KBM-7 (cell line): ENCODE data around the gene KAT6B.
"Not testable (repeated sequence)": the region's sequence is repeated elsewhere in the genome, so short reads cannot be mapped to it uniquely, and the experiment has no call there.

Experiments
- DNase-seq: peaks from one replicate; pipeline ENCODE4 v3.0.0-alpha.2; 2015
- in situ Hi-C: fragments of 300-500 bp; cut with MboI; formaldehyde crosslinking; loops from 2 replicates; pipeline ENCODE4 v1.14.3; 2020; ENCODE audit warnings: low sequenced_read_pairs, low pct_unique_long_range_greater_than_20kb, mixed read lengths

The KAT6B gene

DNA sequence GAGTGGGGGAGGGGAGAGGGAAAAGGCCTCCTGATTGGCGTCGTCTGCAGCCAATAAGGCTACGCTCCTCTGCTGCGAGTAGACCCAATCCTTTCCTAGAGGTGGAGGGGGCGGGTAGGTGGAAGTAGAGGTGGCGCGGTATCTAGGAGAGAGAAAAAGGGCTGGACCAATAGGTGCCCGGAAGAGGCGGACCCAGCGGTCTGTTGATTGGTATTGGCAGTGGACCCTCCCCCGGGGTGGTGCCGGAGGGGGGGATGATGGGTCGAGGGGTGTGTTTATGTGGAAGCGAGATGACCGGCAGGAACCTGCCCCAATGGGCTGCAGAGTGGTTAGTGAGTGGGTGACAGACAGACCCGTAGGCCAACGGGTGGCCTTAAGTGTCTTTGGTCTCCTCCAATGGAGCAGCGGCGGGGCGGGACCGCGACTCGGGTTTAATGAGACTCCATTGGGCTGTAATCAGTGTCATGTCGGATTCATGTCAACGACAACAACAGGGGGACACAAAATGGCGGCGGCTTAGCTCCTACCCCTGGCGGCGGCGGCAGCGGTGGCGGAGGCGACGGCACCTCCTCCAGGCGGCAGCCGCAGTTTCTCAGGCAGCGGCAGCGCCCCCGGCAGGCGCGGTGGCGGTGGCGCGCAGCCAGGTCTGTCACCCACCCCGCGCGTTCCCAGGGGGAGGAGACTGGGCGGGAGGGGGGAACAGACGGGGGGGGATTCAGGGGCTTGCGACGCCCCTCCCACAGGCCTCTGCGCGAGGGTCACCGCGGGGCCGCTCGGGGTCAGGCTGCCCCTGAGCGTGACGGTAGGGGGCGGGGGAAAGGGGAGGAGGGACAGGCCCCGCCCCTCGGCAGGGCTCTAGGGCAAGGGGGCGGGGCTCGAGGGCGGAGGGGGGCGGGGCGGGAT, at the start of gene KAT6B:
TSS of gene KAT6B (plus strand) at position 459 of the 903 bp plus-strand sequence. CDS start 16,258 bp downstream, outside the sequence.
- in situ Hi-C loops, result no loop called here
- DNase-seq, result peak; percentile 100

GRCh38 chr10:74778436-74779094, 47.8 kb upstream of the KAT6B start:
- DNase-seq, result no peak
- in situ Hi-C loops, result no loop called here

- in situ Hi-C loops, DNase-seq: not testable (repeated sequence)
Observed at GRCh38 chr10:74781870-74782269, 44.5 kb upstream of the KAT6B start.

DNA sequence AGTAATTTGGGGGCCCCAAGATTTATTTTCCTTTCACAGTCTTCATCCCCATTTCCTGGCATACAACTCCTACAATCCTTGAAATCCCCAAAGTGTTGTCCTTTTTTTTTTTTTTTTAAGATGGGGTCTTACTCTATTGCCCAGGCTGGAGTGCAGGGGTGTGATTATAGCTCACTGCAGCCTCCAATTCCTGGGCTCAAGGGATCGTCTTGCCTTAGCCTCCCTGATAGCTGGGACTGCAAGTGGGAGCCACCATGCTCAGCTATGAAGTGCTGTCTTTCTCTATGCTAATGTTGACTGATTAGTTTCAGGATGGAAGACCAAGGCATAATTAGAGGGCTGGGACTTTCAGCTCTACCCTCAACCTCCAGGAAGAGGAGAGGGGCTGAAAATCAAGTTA, 41.9 kb upstream of the KAT6B start:
- DNase-seq, result no peak
- in situ Hi-C loops, result no loop called here

- no peak for DNase-seq
Observed at GRCh38 chr10:74786126-74786525, 40.3 kb upstream of the KAT6B start.

DNA sequence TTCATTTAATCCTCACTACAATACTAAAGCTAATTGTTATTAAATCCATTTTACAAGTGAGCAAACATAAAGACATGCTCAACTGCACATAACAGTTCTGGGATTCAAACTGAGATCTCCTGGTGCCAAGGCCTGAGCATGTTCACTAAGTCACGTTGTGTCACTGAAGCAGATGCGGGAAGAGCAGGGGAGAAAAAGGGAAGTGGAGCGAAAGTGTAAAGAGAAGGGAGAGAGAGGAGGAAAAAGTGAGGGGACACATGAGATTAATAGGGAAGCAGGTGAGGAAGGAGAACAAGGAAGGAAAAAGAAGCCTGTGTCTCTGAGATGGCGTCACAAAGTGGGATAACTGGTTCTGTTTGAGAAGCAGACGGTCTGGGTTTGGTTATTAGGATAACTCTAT, 38.9 kb upstream of the KAT6B start:
- peak; percentile 60 for DNase-seq
- in situ Hi-C loops, result no loop called here

More at GRCh38 chr10:74786126-74786525, 40.3 kb upstream of the KAT6B start:
- in situ Hi-C loops, result no loop called here

GRCh38 chr10:74791979-74792378, 34.4 kb upstream of the KAT6B start:
- DNase-seq, in situ Hi-C loops: not testable (repeated sequence)

DNA sequence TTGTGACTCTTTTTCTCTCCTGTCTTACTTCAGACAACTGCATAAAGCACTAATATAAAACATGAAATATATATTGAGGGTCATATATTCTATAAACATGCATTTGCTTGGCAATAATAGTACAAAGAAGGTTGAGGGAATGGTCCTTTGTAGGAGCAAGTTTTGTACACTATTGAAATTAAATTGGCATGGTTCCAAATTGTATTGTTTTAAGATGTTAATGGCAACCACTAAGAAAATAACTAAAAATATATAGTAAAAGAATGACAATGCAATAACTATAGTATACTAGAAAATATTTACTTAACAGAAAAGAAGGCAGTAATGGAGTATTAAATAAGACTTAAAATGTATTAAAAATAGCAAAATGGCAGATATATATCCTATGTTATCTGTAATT, 33.7 kb upstream of the KAT6B start:
- in situ Hi-C loops, result no loop called here
- no peak for DNase-seq

DNA sequence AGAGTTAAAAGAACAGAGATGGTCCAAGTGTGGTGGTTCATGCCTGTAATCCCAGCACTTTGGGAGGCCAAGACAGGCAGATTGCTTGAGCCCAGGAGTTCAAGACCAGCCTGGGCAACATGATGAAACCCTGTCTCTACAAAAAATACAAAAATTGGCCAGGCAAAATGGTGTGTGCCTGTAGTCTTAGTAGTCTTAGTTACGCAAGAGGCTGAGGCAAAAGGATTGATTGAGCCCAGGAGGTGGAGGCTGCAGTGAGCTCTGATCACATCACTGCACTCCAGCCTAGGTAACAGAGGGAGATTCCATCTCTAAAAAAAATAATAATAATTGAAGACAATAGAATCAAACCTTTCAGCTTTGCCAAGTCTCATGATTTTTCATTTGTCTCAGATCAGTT, 33.2 kb upstream of the KAT6B start:
- in situ Hi-C loops, result not testable (repeated sequence)

DNA sequence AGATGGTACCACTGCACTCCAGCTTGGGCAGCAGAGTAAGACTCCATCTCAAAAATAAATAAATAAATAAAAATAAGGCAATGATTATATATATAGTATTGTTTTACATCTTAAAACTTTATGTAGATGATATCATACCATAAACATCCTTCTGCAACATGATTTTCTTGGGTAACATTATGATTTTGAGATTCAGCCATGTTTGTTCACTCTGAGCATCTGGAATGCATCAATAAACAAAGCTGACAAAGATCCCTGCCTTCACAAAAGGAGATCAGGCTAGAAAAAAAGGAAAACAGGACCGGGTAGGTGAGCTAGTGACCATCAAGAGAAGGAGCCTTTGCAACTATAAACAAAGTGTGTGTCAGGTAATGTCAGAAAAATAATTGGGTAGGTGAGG, 31.9 kb upstream of the KAT6B start:
- no peak for DNase-seq
- in situ Hi-C loops, result no loop called here

More for the DNA sequence above, 33.2 kb upstream of the KAT6B start:
- not testable (repeated sequence) for DNase-seq

GRCh38 chr10:74797550-74797949, 28.9 kb upstream of the KAT6B start:
- in situ Hi-C loops, result no loop called here
- no peak for DNase-seq

DNA sequence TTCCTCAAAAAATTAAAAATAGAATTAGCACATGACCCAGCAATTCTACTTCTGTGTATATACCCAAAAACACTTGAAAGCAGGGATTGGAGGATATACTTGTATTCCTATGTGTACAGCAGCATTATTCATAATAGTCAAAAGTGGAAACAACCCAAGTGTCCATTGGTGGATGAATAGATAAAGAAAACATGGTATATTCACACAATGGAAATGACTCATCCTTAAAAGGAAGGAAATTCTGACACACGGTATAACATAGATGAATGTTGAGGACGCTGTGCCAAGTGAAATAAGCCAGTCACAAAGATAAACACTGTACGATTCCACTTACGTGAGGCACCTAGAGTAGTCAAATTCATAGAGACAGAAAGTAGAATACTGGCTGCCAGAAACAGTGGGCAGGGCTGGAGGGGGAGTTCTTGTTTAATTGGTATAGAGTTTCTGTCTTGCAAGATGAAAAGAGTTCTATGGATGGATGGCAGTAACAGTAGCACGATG, 26.6 kb upstream of the KAT6B start:
- peak; percentile 68 for DNase-seq
- in situ Hi-C loops, result no loop called here

- DNase-seq, result no peak
- in situ Hi-C loops, result no loop called here
Observed at GRCh38 chr10:74801447-74801846, 25.0 kb upstream of the KAT6B start.

- no peak for DNase-seq
- in situ Hi-C loops, result no loop called here
Observed at GRCh38 chr10:74808501-74808900, 17.9 kb upstream of the KAT6B start.

DNA sequence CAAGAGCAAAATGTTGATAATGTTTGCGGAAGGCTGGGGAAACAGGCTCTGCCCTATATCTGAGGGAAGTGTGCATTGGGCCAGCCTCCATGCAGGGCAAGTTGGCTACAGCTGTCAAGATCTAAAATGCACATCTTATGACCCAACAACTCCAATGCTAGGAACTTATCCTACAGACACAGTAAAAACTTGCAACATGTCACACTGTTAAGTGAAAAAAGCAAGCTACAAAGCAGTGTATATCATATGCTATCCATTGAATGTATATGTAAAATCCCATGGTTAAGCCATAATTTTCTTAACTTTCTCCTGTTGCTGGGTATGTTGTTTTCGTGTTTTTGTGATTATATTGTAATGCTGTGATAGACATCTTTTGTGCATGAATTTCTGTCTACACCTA, 16.3 kb upstream of the KAT6B start:
- in situ Hi-C loops, result no loop called here
- DNase-seq, result no peak

DNA sequence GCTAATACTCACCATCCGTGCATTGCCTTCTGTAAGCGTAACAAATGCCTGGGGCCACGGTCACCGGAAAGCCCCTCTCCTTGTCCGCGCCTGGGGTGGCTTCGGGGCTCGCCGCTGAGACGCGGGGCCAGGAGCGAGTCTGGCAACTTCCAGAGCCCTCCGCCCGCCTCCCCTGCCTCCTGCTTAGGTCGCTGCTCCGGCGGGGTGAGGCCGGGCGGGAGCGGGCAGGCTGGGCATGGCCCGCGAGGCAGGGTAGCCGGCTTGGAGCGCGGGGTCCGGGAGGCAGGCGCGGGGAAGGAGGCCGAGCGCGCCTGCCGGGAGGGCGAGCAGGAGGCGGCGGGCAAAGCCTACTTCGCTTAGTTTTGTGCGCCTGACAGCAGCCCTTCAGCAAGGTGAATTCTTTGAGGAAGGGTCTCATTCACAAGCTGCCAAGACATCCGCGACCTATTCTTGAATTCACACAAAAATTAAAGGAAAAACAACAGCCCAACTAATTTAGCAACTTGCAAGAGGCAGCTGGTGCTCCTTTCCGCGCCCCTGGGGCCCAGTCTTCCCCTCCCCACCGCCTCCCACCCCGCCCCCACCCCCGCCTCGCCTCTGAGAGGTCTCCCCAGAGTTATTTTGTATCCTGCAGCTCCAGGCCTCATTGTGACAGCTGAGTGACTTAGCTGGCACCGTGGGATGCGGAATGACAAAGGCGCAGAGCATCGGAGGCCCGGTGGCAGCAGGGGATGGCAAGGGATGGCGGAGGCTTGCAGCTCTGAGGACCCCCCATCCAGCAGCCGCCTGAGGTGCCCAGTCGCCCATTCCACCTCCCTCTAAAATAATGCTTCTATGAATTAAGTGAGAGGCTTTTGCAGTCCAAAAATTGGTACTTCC, 12.8 kb upstream of the KAT6B start:
- no peak for DNase-seq
- in situ Hi-C loops, result no loop called here

GRCh38 chr10:74814797-74815196, 11.6 kb upstream of the KAT6B start:
- in situ Hi-C loops, result no loop called here
- no peak for DNase-seq

DNA sequence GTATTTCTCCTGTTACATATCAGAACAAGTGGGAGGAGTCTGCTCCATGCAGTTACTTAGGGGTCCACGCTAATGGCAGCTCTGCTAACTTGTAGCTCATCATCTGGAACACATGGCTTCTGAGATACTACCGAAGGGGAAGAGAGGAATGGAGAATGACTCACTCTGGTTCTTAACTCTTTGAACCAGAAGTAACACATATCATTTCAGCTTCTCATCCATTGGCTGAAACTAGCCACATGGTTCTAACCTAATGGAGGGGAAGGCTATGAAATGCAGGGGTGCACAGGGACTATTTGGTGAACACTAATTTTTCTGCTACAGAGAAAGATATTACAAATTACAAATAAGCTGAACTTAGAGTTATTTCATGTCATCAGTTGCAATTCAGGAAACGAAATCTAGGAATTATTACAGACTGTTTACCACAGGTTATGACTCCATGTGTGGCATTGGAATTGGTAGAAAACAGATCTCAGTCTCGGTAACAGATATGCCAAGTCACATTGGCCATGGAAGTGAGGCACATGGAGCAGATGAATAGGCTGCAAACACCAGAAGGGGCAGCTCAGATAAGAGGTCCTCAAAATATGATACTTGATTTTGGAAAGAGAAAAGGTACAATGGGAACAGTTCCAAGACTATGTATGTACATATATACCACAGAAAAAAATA, 9.4 kb upstream of the KAT6B start:
- in situ Hi-C loops, result no loop called here
- DNase-seq, result no peak

GRCh38 chr10:74821501-74821900, 4.9 kb upstream of the KAT6B start:
- DNase-seq, result no peak
- in situ Hi-C loops, result no loop called here
